ENCODE results near the gene SLC25A17. TPM values are rescaled to one million over a fixed set of nuclear protein-coding genes. Genes with fewer than 3 reads are reported as not detected.
"Not testable (repeated sequence)": the region's sequence is repeated elsewhere in the genome, so short reads cannot be mapped to it uniquely, and the experiment has no call there.

The SLC25A17 gene
- total RNA-seq, 2 experiments from 2014 or later, result 17.1 to 17.5 TPM

DNA sequence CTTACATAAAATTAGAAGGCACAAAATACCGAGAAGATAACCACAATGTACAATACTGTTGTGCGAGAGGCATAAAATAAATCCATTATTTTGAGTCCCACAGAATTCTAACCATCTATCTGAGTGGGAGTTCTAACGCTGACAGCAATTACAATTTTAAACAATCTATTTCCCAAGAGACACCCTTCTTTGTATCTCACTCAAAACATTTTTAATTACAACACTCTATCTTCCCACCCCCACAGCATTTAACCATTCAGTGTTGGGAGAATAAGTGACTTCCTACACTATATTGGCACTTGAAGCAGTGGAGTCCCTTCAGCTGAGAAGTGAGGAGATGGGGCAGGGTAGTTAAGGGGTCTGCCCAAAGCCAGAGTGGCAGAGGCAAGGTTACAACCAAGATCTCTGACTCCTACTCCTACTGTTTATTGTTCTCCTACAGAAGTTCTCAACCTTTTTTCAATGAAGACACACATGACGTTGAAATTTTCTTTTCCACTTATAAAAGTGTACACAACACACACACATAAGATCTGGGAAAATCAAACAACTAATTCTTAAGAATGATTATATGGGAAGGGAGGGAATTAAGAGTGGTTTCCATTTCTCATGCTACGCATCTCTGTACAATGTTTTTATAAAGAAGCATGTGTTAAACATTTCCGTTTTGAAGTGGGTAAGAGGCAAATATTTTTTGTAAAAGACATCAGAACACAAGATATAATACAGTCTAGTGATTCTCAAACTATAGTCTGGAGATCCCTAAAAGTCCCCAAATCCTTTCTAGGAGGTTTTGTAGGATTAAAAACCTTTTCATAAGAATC is 10.9 kb downstream of the SLC25A17 start:
- no peak overlapping the region for H3K27ac Mint-ChIP-seq
- H3K36me3 Mint-ChIP-seq (ENCODE audit: low read depth), result peaks cover 10% of the 10 kb centered on the region
- no peak overlapping the region for H3K4me3 Mint-ChIP-seq
- no peak for DNase-seq
- peaks cover 4% of the 10 kb centered on the region for H3K4me1 Mint-ChIP-seq
- ChIA-PET POLR2A (no interaction called here), CTCF (no interaction called here)
- no peaks in the 10 kb centered on the region for H3K9me3 Mint-ChIP-seq
- H3K27me3 Mint-ChIP-seq, result no peaks in the 10 kb centered on the region

DNA sequence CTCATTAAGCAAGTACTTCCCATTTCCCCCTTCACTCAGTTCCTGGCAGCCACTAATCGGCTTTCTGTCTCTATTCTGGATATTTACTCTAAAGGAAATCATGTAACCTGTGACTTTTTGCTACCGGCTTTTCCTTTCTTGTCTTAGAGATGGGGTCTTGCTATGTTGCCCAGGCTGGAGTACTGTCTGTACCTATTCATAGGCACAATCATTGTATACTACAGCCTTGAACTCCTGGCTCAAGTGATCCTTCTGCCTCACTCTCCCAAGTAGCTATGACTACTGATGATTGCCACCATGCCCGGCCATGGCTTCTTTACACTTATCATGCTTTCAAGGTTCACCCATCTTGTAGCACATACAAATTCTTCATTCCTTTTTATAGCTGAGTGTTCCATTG is 12.4 kb downstream of the SLC25A17 start:
- Mint-ChIP-seq H3K36me3 (ENCODE audit: low read depth) (peaks cover 5% of the 10 kb centered on the region), H3K4me3 (no peak overlapping the region), H3K4me1 (no peaks in the 10 kb centered on the region), H3K27ac (no peak overlapping the region), H3K27me3 (no peaks in the 10 kb centered on the region), H3K9me3 (no peaks in the 10 kb centered on the region)
- ChIA-PET POLR2A (no interaction called here), CTCF (no interaction called here)
- no peak for DNase-seq

DNA sequence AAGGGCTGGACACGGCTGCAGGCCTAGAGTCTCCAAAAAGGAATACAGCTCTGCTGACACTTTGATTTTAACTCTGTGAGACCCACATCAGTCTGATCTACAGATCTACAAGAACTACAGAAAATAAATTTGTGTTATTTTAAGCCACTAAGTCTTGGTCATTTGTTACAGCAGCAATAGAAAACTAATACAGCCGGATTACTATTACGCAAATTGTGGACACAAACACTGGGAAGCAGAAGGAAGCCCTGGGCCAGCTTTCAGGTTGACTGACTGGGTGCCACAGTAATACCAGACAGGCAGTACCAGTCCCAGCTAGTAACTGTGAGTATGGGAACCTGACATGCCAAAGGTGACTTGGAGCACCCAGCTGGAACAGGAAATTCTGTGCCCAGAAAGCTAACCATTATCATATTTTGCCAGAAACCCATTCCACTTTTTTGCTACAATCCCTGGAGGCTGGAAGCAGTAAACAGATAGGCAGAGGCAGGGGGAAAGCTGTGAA is 13.4 kb downstream of the SLC25A17 start:
- Mint-ChIP-seq H3K9me3 (no peaks in the 10 kb centered on the region), H3K4me3 (no peak overlapping the region), H3K36me3 (ENCODE audit: low read depth) (peaks cover 5% of the 10 kb centered on the region), H3K27ac (no peak overlapping the region), H3K27me3 (no peaks in the 10 kb centered on the region), H3K4me1 (no peaks in the 10 kb centered on the region)
- no peak for DNase-seq
- CTCF ChIA-PET, result no interaction called here
- POLR2A ChIA-PET, result no interaction called here

DNA sequence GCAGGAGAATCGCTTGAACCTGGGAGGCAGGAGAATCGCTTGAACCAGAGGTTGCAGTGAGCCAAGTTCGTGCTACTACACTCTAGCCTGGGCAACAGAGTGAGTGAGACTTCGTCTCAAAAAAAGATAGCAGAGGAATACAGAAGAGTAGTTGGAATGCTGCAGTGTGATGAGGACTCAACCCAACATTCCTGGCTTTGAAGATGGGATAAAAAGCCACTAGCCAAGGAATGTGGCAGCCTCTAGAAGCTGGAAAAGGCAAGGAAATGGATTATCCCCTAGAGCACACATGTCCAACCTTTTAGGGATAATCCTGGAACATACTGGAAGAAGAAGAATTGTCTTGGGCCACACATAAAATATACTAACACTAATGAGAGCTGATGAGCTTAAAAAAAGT is 13.9 kb downstream of the SLC25A17 start:
- no peaks in the 10 kb centered on the region for H3K27me3 Mint-ChIP-seq
- H3K36me3 Mint-ChIP-seq (ENCODE audit: low read depth), result peaks cover 5% of the 10 kb centered on the region
- H3K9me3 Mint-ChIP-seq, result no peaks in the 10 kb centered on the region
- DNase-seq, result no peak
- H3K4me3 Mint-ChIP-seq, result no peak overlapping the region
- H3K27ac Mint-ChIP-seq, result no peak overlapping the region
- POLR2A ChIA-PET, result no interaction called here
- CTCF ChIA-PET, result no interaction called here
- H3K4me1 Mint-ChIP-seq, result no peaks in the 10 kb centered on the region

DNA sequence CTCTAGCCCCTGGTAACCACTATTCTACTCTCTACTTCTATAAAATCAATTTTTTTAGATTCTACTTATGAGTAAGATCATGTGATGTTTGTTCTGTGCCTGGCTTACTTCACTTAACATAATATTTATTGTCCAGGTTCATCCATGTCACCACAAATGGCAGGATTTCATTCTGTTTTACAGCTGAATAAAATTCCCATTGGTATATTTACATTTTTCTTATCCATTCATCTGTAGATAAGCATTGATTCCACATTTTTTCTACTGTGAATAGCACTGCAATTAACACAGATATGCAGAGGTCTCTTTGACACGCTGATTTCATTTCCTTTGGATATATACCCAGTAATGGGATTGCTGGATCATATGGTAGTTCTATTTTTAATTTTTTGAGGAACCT is 15.8 kb downstream of the SLC25A17 start:
- Mint-ChIP-seq H3K27me3 (no peaks in the 10 kb centered on the region), H3K9me3 (no peaks in the 10 kb centered on the region), H3K4me3 (no peak overlapping the region), H3K36me3 (ENCODE audit: low read depth) (peaks cover 2% of the 10 kb centered on the region), H3K27ac (no peak overlapping the region), H3K4me1 (peaks cover 1% of the 10 kb centered on the region)
- DNase-seq, result no peak
- ChIA-PET POLR2A (no interaction called here), CTCF (interaction anchor here (0.7 kb wide), 1 partner anchor 397 kb away, joined by 3 read pairs; no protein-coding TSS in a partner anchor)

DNA sequence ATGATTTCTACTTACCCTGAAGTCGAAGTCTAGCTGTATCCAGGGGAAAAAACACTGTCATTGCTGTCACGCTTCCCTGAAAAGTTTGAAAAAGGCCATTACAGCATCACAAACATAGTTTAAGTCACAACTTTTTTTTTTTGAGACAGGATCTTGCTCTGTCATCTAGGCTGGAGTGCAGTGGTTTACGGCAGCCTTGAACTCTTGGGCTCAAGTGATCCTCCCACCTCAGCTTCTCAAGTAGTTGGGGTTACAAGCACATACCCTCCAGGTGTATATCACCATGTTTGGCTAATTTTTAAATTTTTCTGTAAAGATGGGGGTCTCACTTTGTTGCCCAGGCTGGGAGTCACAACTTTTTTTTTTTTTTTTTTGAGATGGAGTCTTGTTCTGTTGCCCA is 20.1 kb downstream of the SLC25A17 start:
- POLR2A ChIA-PET, result no interaction called here
- no peak for DNase-seq
- H3K4me1 Mint-ChIP-seq, result peaks cover 1% of the 10 kb centered on the region
- H3K27ac Mint-ChIP-seq, result no peak overlapping the region
- H3K9me3 Mint-ChIP-seq, result no peaks in the 10 kb centered on the region
- no peak overlapping the region for H3K4me3 Mint-ChIP-seq
- no peaks in the 10 kb centered on the region for H3K27me3 Mint-ChIP-seq
- H3K36me3 Mint-ChIP-seq (ENCODE audit: low read depth), result no peaks in the 10 kb centered on the region
- CTCF ChIA-PET, result interaction anchor here (0.7 kb wide), 1 partner anchor 941 kb away, joined by 3 read pairs; no protein-coding TSS in a partner anchor

DNA sequence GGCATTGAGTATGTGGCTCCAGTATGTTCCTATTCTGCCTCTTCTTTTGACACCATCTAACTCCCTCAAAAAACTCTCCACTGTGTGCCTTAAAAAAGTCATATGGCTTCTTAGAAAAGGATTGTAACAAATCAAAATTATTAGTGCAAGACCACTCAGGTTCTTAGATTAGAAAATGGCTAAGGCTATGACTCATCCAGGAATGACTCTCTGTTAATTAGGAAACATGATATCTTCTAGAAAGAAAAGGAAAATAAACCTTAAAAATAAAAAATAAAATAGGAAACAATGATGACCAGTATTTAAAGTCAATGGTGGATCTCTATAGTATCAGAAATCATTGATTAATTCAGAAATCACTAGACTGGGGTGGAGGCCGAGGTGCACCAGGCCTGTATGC is 21.7 kb downstream of the SLC25A17 start:
- ChIA-PET POLR2A (no interaction called here), CTCF (no interaction called here)

DNA sequence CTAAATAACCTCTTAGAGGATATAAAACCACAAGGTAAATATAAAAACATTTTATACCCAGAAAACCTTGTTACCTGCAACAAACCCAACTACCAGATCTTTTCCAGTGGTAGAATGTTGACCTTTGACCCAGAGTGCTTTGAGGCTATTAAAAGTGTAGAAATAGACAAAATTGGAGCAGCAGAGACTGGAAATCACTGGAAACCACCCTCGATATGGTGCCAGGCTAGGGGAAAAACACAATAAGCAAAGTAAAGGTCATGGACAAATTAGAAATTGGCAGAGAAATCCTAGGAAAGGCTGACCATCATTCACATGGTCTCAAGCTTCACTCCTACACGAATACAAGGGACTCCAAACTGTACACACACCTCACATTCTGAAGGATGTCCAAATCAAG is 26.7 kb downstream of the SLC25A17 start:
- H3K4me1 Mint-ChIP-seq, result peaks cover 2% of the 10 kb centered on the region
- ChIA-PET POLR2A (no interaction called here), CTCF (no interaction called here)
- H3K36me3 Mint-ChIP-seq (ENCODE audit: low read depth), result peaks cover 28% of the 10 kb centered on the region
- DNase-seq, result no peak
- no peak overlapping the region for H3K4me3 Mint-ChIP-seq
- no peaks in the 10 kb centered on the region for H3K27me3 Mint-ChIP-seq
- no peak overlapping the region for H3K27ac Mint-ChIP-seq
- H3K9me3 Mint-ChIP-seq, result no peaks in the 10 kb centered on the region

More for the DNA sequence above, 21.7 kb downstream of the SLC25A17 start:
- Mint-ChIP-seq H3K27me3 (no peaks in the 10 kb centered on the region), H3K27ac (no peak overlapping the region), H3K4me3 (no peak overlapping the region), H3K4me1 (peaks cover 1% of the 10 kb centered on the region), H3K36me3 (ENCODE audit: low read depth) (peaks cover 7% of the 10 kb centered on the region), H3K9me3 (no peaks in the 10 kb centered on the region)
- DNase-seq, result no peak

DNA sequence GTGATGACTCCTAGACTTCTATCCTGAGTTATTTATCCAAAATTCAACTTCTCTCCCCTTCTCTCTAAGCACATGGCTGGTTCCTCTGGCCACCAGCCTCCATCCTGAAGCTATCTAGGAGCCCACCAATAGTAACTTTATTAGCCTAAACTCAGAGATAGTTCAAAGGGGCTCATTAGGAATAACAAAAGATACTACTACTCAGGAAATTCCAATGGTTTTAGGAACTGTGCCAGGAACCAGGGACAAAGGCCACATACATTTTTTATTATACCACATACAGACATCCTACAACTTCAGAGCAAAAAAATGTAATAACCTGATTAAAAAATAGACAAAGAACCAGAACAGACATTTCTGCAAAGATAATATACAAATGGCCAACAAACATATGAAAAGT is 27.9 kb downstream of the SLC25A17 start:
- Mint-ChIP-seq H3K27me3 (no peaks in the 10 kb centered on the region), H3K4me1 (peaks cover 2% of the 10 kb centered on the region), H3K36me3 (ENCODE audit: low read depth) (peaks cover 28% of the 10 kb centered on the region), H3K27ac (no peak overlapping the region), H3K4me3 (no peak overlapping the region), H3K9me3 (no peaks in the 10 kb centered on the region)
- no peak for DNase-seq
- ChIA-PET CTCF (no interaction called here), POLR2A (no interaction called here)

DNA sequence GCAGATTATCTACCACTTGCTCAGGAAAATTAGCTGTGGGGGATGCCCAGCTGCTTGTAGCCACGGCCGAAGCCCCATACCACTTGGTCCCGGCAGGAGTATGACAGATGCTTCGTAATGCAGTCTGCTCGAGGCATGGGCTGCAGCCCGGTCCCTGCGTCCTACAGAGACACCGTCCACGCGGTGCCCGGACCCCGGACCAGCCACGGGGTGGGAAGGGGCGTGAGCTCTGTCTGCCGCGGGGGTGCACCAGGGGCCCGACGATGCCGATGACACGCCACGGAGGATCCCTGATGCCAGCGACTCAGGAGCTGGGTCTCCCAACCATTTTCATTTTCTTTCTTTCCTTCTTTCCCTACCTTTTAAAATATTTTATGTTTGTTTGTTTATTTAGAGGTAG is 30.0 kb downstream of the SLC25A17 start:
- ChIA-PET POLR2A (no interaction called here), CTCF (no interaction called here)
- no peak for DNase-seq
- Mint-ChIP-seq H3K27me3 (no peaks in the 10 kb centered on the region), H3K4me3 (no peak overlapping the region), H3K9me3 (no peaks in the 10 kb centered on the region), H3K36me3 (ENCODE audit: low read depth) (peaks cover 38% of the 10 kb centered on the region), H3K27ac (no peak overlapping the region), H3K4me1 (peaks cover 2% of the 10 kb centered on the region)

DNA sequence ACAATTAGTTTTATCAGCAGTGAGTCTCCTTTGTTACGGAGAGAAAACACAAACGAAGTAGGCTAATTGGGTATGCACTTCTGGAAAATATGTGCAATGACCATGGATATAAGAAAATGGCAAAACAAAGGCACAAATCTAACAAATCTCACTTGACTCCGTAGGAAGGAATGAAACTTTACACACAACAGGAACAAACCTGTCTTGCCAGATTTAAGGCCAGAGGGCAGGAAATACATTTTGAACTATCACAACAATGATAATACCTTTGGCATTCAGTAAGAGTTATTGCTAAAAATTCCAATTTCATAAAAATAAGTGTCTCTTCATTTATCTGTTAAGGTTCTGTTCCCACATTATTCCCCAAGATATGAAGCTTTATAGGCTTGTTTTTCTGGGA is 36.6 kb downstream of the SLC25A17 start:
- no peaks in the 10 kb centered on the region for H3K27me3 Mint-ChIP-seq
- H3K4me3 Mint-ChIP-seq, result no peak overlapping the region
- H3K36me3 Mint-ChIP-seq (ENCODE audit: low read depth), result peaks cover 18% of the 10 kb centered on the region
- no peak for DNase-seq
- no peaks in the 10 kb centered on the region for H3K9me3 Mint-ChIP-seq
- no peak overlapping the region for H3K27ac Mint-ChIP-seq
- ChIA-PET POLR2A (interaction anchor here (1.2 kb wide), 1 partner anchor 19 kb away, joined by 3 read pairs; no protein-coding TSS in a partner anchor), CTCF (no interaction called here)
- no peaks in the 10 kb centered on the region for H3K4me1 Mint-ChIP-seq

DNA sequence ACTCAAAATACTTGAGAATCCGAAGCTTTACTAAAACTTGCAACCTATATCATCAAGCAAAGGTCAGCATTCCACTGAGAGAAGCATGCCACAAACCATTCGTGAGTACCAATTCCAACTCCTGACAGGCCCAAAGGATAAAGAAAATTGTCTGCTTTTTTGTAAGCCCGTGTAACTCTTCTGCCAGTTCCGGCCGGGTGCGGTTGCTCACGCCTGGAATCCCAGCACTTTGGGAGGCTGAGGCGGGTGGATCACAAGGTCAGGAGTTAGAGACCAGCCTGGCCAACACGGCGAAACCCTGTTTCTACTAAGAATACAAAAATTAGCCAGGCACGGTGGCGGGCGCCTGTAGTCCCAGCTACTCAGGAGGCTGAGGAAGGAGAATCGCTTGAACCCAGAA is 37.4 kb downstream of the SLC25A17 start:
- H3K4me3 Mint-ChIP-seq, H3K27ac Mint-ChIP-seq, H3K9me3 Mint-ChIP-seq, H3K4me1 Mint-ChIP-seq, DNase-seq, H3K27me3 Mint-ChIP-seq: not testable (repeated sequence)
- H3K36me3 Mint-ChIP-seq (ENCODE audit: low read depth), result peaks cover 23% of the 10 kb centered on the region
- CTCF ChIA-PET, result interaction anchor here (0.6 kb wide), 1 partner anchor 83 kb away, joined by 3 read pairs; no protein-coding TSS in a partner anchor
- POLR2A ChIA-PET, result interaction anchor here (1.2 kb wide), 1 partner anchor 19 kb away, joined by 3 read pairs; no protein-coding TSS in a partner anchor

DNA sequence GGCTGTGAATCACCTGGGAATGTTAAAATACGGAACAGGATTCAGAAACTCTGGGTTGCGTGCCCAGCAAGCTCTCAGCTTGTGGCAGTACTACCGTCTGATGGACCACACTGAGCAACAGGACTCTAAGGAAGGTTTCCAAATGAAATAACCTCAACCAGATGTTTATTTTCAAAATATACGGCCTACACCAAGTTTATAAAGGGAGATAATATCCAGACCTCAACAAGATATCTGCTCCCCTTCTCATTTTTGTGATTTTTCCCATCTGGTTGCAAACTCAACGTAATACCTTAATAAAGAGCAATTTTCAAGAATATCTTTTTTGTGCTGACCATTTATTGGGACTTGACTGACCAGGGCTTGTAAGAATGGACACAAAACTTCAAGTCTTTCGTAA is 49.4 kb downstream of the SLC25A17 start:
- ChIA-PET POLR2A (no interaction called here), CTCF (no interaction called here)
- no peaks in the 10 kb centered on the region for H3K9me3 Mint-ChIP-seq
- no peak for DNase-seq
- H3K36me3 Mint-ChIP-seq (ENCODE audit: low read depth), result peaks cover 39% of the 10 kb centered on the region
- H3K4me3 Mint-ChIP-seq, result no peak overlapping the region
- peaks cover 6% of the 10 kb centered on the region for H3K4me1 Mint-ChIP-seq
- no peaks in the 10 kb centered on the region for H3K27me3 Mint-ChIP-seq
- no peak overlapping the region for H3K27ac Mint-ChIP-seq

DNA sequence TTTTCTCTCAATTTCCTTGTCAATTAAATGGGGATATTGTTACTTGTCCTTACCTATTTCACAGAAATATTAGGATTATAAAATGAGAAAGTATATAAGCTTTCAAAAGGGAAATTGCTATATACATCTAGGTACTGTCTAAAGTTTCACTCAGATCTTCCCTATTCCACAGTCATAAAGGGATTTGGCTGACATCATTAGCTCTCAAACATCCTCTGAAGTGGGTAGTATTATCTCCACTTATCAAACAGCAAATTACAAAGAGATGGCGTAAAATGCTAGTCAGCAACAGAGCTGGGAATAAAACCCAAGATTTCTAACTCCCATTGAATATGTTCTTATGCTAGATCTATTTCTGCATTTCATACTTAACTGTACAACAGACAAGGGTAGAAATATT is 50.9 kb downstream of the SLC25A17 start:
- POLR2A ChIA-PET, result no interaction called here
- no peak overlapping the region for H3K4me3 Mint-ChIP-seq
- CTCF ChIA-PET, result no interaction called here
- no peaks in the 10 kb centered on the region for H3K9me3 Mint-ChIP-seq
- H3K4me1 Mint-ChIP-seq, result peaks cover 11% of the 10 kb centered on the region
- DNase-seq, result no peak
- peaks cover 28% of the 10 kb centered on the region for H3K36me3 Mint-ChIP-seq (ENCODE audit: low read depth)
- H3K27me3 Mint-ChIP-seq, result no peaks in the 10 kb centered on the region
- no peak overlapping the region for H3K27ac Mint-ChIP-seq
